GM18907 (cell line): ENCODE data around the gene CDH12.
"Not testable (repeated sequence)": the region's sequence is repeated elsewhere in the genome, so short reads cannot be mapped to it uniquely, and the experiment has no call there.

Experiments
- ATAC-seq: cut with Tn5 transposase; IDR thresholded peaks from one replicate; pipeline ENCODE4 v1.9.1; 2021; ENCODE audit warnings: mild to moderate bottlenecking, moderate library complexity; ENCODE audit not compliant: unreplicated experiment

CDH12 gene

GRCh38 chr5:22774214-22774613 is 78.9 kb downstream of the CDH12 start:
- ATAC-seq = not testable (repeated sequence)

- ATAC-seq = no peak
Observed at GRCh38 chr5:22764736-22765135, 88.4 kb downstream of the CDH12 start.

DNA sequence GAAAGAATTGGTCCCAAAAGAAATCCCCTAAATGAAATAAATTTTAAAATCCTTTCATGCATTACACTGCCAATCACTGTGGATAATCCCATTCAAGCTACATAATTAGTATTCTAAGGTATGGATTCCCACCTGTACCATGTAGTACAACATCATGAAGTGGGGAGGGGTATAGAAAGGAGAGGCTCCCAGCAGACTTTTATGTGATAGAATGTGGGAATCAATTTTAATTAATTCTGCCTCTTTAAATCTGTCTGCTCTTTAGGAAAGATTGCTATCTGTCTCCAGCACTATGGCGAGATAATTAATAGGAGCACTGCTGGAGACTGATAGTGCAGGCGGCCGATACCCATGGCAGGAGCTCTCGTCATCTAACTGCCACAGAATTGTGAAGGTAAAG is 95.4 kb downstream of the CDH12 start:
- ATAC-seq = no peak

DNA sequence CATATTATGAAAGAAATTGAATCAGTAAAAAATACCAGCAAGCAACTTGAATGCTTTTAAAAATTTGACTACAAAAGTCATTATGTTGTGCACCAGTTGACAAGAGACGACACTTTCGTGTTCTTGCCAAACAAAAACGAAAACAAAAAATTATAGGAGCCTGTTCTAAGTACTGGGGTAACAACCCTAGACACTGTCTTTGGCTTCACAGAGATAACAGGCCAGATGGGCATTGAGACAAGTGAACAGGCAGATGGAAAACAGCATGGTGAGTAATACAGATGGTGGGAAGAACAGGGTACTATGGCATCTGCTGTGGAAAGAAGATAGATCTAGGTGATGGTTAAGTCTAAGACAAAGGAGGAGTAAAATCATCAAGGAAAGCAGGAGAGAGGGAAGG is 99.0 kb downstream of the CDH12 start:
- ATAC-seq = no peak

GRCh38 chr5:22751536-22751935 is 101.6 kb downstream of the CDH12 start:
- ATAC-seq = no peak

DNA sequence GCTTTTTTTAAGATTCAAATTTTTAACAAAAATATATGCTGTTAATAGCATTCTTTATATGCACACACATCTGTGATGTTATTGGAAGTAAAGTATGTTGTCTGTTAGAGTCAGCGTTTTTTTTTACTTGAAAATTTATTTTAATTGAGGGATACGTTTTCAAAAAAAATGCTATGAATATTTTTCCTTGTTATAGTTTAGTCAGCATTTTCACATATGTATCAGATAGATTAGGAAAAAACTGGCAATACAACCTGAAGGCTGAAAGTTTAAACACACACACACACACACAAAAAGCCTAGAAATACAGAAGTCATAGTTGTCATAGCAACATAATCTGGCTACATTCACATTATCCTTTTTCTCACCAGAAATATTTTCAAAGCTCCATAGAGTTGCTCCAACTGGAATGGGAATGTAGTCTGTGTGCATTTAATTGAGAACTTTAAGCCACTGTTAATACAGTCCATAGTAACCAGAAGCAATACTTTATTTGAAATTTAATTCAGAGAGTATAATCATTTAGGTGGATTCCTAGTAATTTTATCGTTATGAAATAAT is 116.6 kb downstream of the CDH12 start:
- no peak for ATAC-seq

- ATAC-seq = no peak
Observed at GRCh38 chr5:22734907-22735306, 118.2 kb downstream of the CDH12 start.

DNA sequence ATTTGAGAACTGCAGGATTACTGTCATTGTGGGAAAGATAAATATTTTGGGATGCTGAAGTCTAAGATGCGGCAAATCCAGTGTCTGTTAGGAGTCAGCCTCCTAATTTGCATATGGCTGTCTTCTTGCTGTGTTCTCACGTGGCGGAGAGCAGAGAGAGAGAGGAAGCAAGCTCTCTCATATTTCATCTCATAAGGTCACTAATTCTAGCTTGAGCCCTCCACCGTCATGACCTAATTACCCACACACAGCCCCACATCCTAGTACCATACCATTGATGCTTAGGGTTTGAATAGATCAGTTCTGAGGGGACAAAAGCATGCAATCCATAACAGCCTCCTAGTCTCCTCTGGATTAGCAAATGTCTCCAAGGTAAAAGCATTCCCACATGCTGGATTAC is 124.5 kb downstream of the CDH12 start:
- ATAC-seq = no peak

GRCh38 chr5:22722491-22722890 is 130.7 kb downstream of the CDH12 start:
- ATAC-seq = no peak

DNA sequence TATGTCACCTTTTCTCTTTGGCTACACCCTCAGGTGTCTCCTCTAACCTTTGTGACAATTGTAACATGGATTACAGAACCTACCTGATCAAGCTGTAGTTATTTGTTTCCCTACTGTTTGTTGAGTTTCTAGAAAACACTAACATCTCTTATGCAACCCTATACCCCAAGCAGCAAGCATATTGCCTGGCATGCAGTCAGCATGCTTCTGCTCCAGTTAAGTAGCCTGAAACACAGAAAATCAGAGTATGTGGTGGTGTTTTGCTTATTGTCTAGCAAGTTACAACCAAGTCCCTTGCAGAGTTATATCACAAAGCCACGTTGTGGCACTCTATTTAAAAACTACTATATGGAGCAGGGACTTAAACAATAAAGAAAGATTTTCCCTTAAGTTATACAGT is 131.1 kb downstream of the CDH12 start:
- no peak for ATAC-seq

DNA sequence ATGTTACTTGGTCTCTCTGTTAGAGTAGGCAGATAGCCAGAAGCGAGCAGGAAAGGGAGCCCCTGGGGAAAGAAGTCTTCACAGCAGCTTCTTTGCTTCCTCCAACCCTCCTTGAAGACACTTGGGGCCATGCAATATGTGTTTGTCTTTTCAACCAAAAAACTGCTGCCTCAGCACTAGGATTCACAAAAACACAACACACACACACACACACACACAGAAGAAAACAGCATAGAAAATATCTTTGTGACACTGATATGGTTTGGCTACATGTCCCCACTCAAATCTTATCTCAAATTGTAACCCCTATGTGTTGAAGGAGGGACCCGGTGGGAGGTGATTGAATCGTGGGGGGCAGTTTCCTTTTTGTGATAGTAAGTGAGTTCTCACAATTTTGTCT is 133.3 kb downstream of the CDH12 start:
- ATAC-seq = no peak

GRCh38 chr5:22710660-22711059 is 142.5 kb downstream of the CDH12 start:
- no peak for ATAC-seq

DNA sequence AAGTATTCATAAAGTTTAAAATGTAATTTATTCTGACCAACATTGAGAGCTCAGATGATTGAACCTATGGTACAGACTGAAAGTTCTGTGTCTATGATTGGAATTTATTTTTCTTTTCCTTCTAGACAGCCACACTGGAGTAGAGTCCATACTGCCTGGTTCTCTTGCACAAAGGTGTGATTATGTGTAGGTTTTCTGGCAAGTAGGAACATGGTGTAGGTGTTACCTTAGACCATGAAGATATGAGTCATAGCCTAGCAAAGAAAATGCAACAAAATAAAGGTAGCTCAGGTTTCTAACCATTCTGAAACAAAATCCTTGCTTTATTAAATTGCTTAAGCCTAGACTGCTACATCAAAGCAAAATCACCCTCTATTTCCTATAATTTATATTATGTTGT is 143.4 kb downstream of the CDH12 start:
- ATAC-seq = no peak

GRCh38 chr5:22708770-22709328 is 144.3 kb downstream of the CDH12 start:
- ATAC-seq = no peak

- no peak for ATAC-seq
Observed at GRCh38 chr5:22706901-22707300, 146.2 kb downstream of the CDH12 start.

DNA sequence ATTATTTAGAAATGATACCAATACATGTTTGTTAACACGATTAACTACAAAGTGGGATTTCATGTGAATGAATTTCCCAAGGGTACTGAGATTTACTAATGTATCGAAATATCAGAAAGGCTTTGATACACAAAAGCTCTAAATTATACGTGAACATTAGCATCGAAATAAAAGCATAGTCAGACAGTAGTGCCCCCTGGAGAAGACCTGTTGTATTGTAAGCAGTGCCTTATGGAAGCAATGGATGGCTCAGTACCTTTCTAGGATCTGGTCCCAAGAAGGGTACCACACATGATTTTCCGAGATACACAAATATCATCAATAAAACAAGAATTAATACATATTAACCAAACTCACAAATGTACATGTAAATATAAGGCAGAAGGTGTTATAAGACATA is 153.8 kb downstream of the CDH12 start:
- no peak for ATAC-seq

DNA sequence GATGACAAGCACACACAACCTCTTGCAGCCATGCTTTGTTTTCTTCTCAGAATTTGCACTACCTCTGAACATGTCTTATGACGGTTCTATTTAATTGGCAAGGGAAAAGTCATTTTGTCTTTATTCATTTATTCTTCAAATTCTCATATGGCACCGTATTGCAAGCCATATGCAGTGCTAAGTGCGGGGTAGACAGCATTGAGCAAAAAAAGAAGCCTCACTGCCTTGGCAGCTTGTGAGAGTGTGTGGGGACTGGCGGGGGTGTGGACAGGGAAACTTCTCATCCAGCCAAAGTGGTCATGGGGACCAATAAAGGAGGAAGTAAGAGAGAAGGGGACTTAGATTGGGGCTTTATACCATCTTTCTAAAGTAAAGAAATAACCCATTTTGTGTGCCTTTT is 160.0 kb downstream of the CDH12 start:
- ATAC-seq = no peak

- ATAC-seq = no peak
Observed at GRCh38 chr5:22683050-22683449, 170.1 kb downstream of the CDH12 start.

DNA sequence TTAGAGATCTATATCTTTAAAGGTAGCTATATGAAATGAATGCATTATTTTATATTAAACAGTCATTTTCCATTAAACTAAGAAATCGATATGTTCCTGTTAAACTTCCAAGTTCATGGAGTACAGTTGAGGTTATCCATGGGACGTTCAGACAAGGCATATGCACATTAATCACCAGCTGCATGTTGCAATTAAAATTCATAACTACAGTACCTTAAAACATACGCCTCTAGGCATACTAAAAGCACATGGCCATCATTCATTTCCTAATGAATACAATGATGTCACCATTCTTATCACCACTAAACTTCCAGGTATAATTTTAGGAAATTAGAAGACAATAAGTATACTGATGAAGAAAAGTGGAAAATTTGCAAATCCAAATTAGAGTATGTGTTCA is 174.3 kb downstream of the CDH12 start:
- ATAC-seq = no peak

DNA sequence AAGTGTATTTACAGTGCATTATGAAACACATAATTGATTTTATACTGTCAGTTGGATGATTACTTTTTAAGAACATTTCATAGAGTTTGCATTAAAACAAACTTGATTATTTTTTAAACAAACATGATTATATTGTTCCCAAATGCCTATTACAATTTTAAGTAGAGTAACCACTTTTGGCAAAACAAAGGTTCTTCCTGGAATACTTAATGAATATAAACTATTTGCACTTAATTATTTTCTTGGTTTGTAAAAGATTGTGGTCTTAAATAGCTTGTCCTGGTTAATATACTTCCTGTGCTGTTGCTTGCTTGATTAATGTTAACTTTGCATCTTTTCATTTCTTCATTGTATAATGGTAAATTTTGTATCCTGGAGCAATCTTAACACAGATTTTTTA is 180.0 kb downstream of the CDH12 start:
- no peak for ATAC-seq

DNA sequence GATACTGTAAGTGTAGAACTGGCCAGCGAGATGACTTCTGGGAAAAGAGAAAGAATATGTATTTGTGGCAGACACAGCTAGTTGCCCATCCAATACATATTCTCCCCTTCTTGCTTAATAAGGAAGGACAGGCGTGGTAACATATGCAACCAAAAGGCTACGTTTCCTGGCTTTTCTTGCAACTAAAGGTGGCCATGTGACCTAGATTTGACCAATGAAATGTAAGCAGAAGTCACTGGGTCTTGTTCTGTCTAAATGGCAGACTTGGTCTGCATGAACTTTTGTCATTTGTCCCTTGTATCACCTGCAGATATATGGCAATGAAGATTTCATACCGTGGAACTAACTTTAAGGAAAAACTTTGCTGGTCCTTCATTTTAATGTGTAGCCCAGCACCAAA is 183.8 kb downstream of the CDH12 start:
- no peak for ATAC-seq

DNA sequence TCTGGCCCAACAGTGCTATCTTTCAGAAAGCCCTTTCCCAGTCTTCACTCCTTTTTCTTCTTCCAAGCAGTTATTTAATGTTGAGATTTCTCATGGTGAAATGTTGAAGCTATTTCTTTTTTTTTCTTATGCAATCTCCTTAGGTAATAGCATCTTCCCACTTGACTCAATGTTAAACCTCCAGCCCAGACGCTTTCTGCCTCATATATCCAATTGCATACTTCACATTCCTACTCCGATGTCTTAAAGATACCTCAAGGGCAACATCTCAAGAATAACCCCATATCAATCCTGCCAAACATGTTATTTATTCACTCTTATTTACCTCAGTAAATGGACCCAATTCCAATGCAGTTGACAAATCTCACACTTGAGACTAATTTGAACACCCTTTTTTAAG is 187.3 kb downstream of the CDH12 start:
- no peak for ATAC-seq

DNA sequence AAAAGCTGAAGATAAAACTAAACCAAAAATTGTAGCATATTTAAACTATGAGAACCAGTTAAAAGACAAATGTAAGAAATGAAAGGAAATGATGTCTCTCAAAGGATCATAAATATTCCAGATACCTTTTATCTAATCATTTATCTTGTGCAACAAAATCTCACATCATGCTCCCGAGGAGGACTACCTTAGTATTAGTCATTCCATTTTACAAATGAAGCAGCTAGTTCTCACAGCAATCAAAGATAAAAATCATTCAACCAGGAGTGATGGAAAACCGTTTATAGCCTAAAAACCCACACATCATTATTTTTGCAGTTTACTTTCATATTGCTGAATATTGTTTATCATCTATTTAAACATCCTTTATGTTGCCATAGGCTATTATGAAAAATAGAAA is 190.0 kb downstream of the CDH12 start:
- ATAC-seq = no peak
